Prostate gland (tissue), 2 donors: Measurements from ENCODE around the gene TNRC18. TPM values are rescaled to one million over a fixed set of nuclear protein-coding genes. Genes with fewer than 3 reads are reported as not detected.
A peak's percentile ranks its signal among the peaks of the same experiment; 100 is the strongest.

Experiments used
- DNase-seq: peaks from one replicate; pipeline ENCODE4 v3.0.0-alpha.2; 2019; ENCODE audit warnings: low spot score
- H3K27ac ChIP-seq, 2 donors: fragments of 200-600 bp; sonication (generic); 2 replicates each; pipeline ENCODE4 v1.5.1; 2017 to 2019
- H3K27me3 ChIP-seq: fragments of 200-600 bp; sonication (generic); replicated peaks from 2 replicates; pipeline ENCODE4 v1.5.1; 2019; ENCODE audit not compliant: insufficient read depth
- H3K36me3 ChIP-seq, 2 donors: fragments of 200-600 bp; sonication (generic); 1 replicate in 1 of 2; 2 replicates in 1 of 2; pipeline versions ENCODE4 v1.5.1 to v1.8.1; 2017 to 2019
- H3K4me1 ChIP-seq: fragments of 200-600 bp; sonication (generic); replicated peaks from 2 replicates; pipeline ENCODE4 v1.5.1; 2019
- H3K4me3 ChIP-seq, 2 donors: fragments of 200-600 bp; sonication (generic); 2 replicates each; pipeline ENCODE4 v1.5.1; 2017 to 2019
- H3K9me3 ChIP-seq: fragments of 200-600 bp; sonication (generic); 2 replicates; pipeline ENCODE4 v1.5.1; 2017
- CTCF ChIP-seq, 4 experiments: fragments of 200-600 bp in 2 of 4; fragments of 450-650 bp in 2 of 4; sonication (generic) in 2 of 4; IDR thresholded peaks; 1 replicate in 3 of 4; 2 replicates in 1 of 4; pipeline ENCODE4 v1.5.1; 2016 to 2019; ENCODE audit warnings: antibody characterized with exemption in 4 of 4, mild to moderate bottlenecking in 2 of 4, moderate library complexity in 2 of 4
- POLR2A ChIP-seq: fragments of 450-650 bp; IDR thresholded peaks from one replicate; pipeline ENCODE4 v1.6.1; 2016; ENCODE audit warnings: antibody characterized with exemption, mild to moderate bottlenecking
- POLR2AphosphoS5 ChIP-seq: sonication (generic); formaldehyde crosslinking; IDR thresholded peaks from one replicate; pipeline ENCODE4 v1.6.1; 2017; ENCODE audit warnings: antibody characterized with exemption
- WGBS: methylation state at CpG from one replicate; pipeline ENCODE4 v1.1.5; 2018; 5-methylcytosine and 5-hydroxymethylcytosine counted together
- intact Hi-C: fragments of 100-400 bp; cut with DNase I; formaldehyde crosslinking; loops from one replicate; pipeline ENCODE4 v1.14.2; 2022
- total RNA-seq, 2 donors: library from RNA; depleted of rRNA; stranded (reverse); fragments of >200 nt; gene quantifications; one replicate each; pipeline ENCODE4 v1.1.0, GENCODE V29; 2016

TNRC18 gene
- total RNA-seq, 2 donors from 2014 or later = 138 to 290 TPM

GRCh38 chr7:5356751-5357119 lies 66.9 kb downstream of the TNRC18 start:
- Histone ChIP-seq H3K27me3 (no peaks in the 10 kb centered on the region), H3K4me3 (no peak overlapping the region), H3K27ac (no peak overlapping the region), H3K36me3 (peaks cover 0 to 19% of the 10 kb centered on the region in 2 donors), H3K9me3 (no peaks in the 10 kb centered on the region), H3K4me1 (peaks cover 38% of the 10 kb centered on the region)
- TF ChIP-seq POLR2A = no peak
- TF ChIP-seq CTCF (IDR thresholded peaks at IDR 0.05) = no peak
- no peak for TF ChIP-seq POLR2AphosphoS5
- 82% methylated on average over 16 of the region's 16 CpGs for WGBS
- no peak for DNase-seq
- intact Hi-C loops = loop anchor here (5.0 to 10.0 kb wide), 2 partner anchors 66 to 112 kb away; partner anchors contain the start of gene TNRC18

- Histone ChIP-seq H3K4me3 (no peak overlapping the region), H3K36me3 (peaks cover 0 to 17% of the 10 kb centered on the region in 2 donors), H3K27ac (peak overlapping the region; percentile 38 to 52), H3K9me3 (no peaks in the 10 kb centered on the region), H3K27me3 (no peaks in the 10 kb centered on the region), H3K4me1 (peaks cover 37% of the 10 kb centered on the region)
- intact Hi-C loops = loop anchor here (5.0 to 10.0 kb wide), 2 partner anchors 68 to 110 kb away; partner anchors contain the start of gene TNRC18
- WGBS = 21% methylated on average over 17 of the region's 17 CpGs
- DNase-seq = peak; percentile 88
- TF ChIP-seq POLR2A = no peak
- TF ChIP-seq CTCF (IDR thresholded peaks at IDR 0.05) = no peak
- peak; percentile 70 for TF ChIP-seq POLR2AphosphoS5
Measured at GRCh38 chr7:5354460-5355232, 69.0 kb downstream of the TNRC18 start.

GRCh38 chr7:5352440-5353010 lies 71.1 kb downstream of the TNRC18 start:
- peak overlapping the region in 1 of 2 donors; percentile 48 for H3K27ac ChIP-seq
- TF ChIP-seq CTCF (IDR thresholded peaks at IDR 0.05) (no peak), POLR2AphosphoS5 (no peak), POLR2A (no peak)
- no peaks in the 10 kb centered on the region for H3K9me3 ChIP-seq
- WGBS = 92% methylated on average over 19 of the region's 19 CpGs
- no peak for DNase-seq
- no peaks in the 10 kb centered on the region for H3K27me3 ChIP-seq
- peaks cover 25% of the 10 kb centered on the region for H3K4me1 ChIP-seq
- intact Hi-C loops = loop anchor here (10.0 kb wide), 1 partner anchor 108 kb away; no protein-coding TSS in a partner anchor
- no peak overlapping the region for H3K4me3 ChIP-seq
- H3K36me3 ChIP-seq = peaks cover 0 to 17% of the 10 kb centered on the region in 2 donors

- peaks cover 0 to 11% of the 10 kb centered on the region in 2 donors for H3K36me3 ChIP-seq
- peaks cover 20% of the 10 kb centered on the region for H3K4me1 ChIP-seq
- intact Hi-C loops = loop anchor here (10.0 kb wide), 1 partner anchor 107 kb away; no protein-coding TSS in a partner anchor
- TF ChIP-seq POLR2A (no peak), POLR2AphosphoS5 (peak; percentile 50), CTCF (IDR thresholded peaks at IDR 0.05) (no peak)
- 82% methylated on average over 35 of the region's 35 CpGs for WGBS
- peak overlapping the region in 1 of 2 donors; percentile 48 for H3K27ac ChIP-seq
- DNase-seq = no peak
- H3K9me3 ChIP-seq = no peaks in the 10 kb centered on the region
- H3K4me3 ChIP-seq = no peak overlapping the region
- no peaks in the 10 kb centered on the region for H3K27me3 ChIP-seq
Measured at GRCh38 chr7:5351507-5352265, 71.9 kb downstream of the TNRC18 start.
